Astrocyte (in vitro differentiated cells and primary cell): Measurements from ENCODE around the gene TPD52L1. TPM values are rescaled to one million over a fixed set of nuclear protein-coding genes. Genes with fewer than 3 reads are reported as not detected.
A peak's percentile ranks its signal among the peaks of the same experiment; 100 is the strongest.

ENCODE experiments used
- DNase-seq: peaks from one replicate; pipeline ENCODE4 v3.0.0-alpha.2; 2010; ENCODE audit warnings: low read depth
- FAIRE-seq: peaks from 2 replicates; lab custom pipeline; 2011; peaks lifted over from hg19 to GRCh38; lab: Jason Lieb, UNC
- H2AFZ ChIP-seq: 2 replicates; pipeline ENCODE4 v1.6.0; 2012; ENCODE audit warnings: low read depth, low read length, inconsistent platforms
- H3K27ac ChIP-seq: 2 replicates; pipeline ENCODE4 v1.5.1; 2011; ENCODE audit warnings: low read depth, low read length, inconsistent platforms
- H3K27me3 ChIP-seq: 2 replicates; pipeline ENCODE4 v1.6.0; 2011; ENCODE audit warnings: low read length, inconsistent platforms; ENCODE audit not compliant: insufficient read depth
- H3K36me3 ChIP-seq: 2 replicates; pipeline ENCODE4 v1.5.1; 2011; ENCODE audit warnings: low read length, inconsistent platforms; ENCODE audit not compliant: insufficient read depth
- H3K4me1 ChIP-seq: 2 replicates; pipeline ENCODE4 v1.5.1; 2011; ENCODE audit warnings: low read length, inconsistent platforms; ENCODE audit not compliant: insufficient read depth
- H3K4me2 ChIP-seq: 2 replicates; pipeline ENCODE4 v1.6.0; 2012; ENCODE audit warnings: low read length, inconsistent platforms
- H3K4me3 ChIP-seq: 2 replicates; pipeline ENCODE4 v1.5.1; 2011; ENCODE audit warnings: low read depth, mild to moderate bottlenecking, low read length, inconsistent platforms; ENCODE audit not compliant: insufficient read depth
- H3K79me2 ChIP-seq: 2 replicates; pipeline ENCODE4 v1.6.0; 2012; ENCODE audit warnings: mild to moderate bottlenecking, low read length, inconsistent platforms; ENCODE audit not compliant: insufficient read depth
- H3K9ac ChIP-seq: 2 replicates; pipeline ENCODE4 v1.6.0; 2012; ENCODE audit warnings: mild to moderate bottlenecking, low read length, inconsistent platforms
- H3K9me3 ChIP-seq: 2 replicates; pipeline ENCODE4 v1.5.1; 2012; ENCODE audit warnings: low read depth, mild to moderate bottlenecking, low read length, inconsistent platforms; ENCODE audit not compliant: insufficient read depth
- H4K20me1 ChIP-seq: 2 replicates; pipeline ENCODE4 v1.6.0; 2012; ENCODE audit warnings: low read length, inconsistent platforms; ENCODE audit not compliant: insufficient read depth
- H3K27ac Mint-ChIP-seq: one replicate; pipeline ENCODE4 v1.8.0; 2021; ENCODE audit warnings: mild to moderate bottlenecking, mixed read lengths; ENCODE audit not compliant: unreplicated experiment
- H3K27me3 Mint-ChIP-seq: one replicate; pipeline ENCODE4 v1.8.0; 2021; ENCODE audit warnings: low read depth, mixed read lengths; ENCODE audit not compliant: unreplicated experiment
- H3K36me3 Mint-ChIP-seq: one replicate; pipeline ENCODE4 v1.8.0; 2021; ENCODE audit warnings: low read depth, mixed read lengths; ENCODE audit not compliant: unreplicated experiment
- H3K4me1 Mint-ChIP-seq: one replicate; pipeline ENCODE4 v1.8.0; 2021; ENCODE audit warnings: low read depth, mixed read lengths; ENCODE audit not compliant: unreplicated experiment
- H3K4me3 Mint-ChIP-seq: one replicate; pipeline ENCODE4 v1.8.0; 2021; ENCODE audit warnings: mild to moderate bottlenecking, moderate library complexity, mixed read lengths; ENCODE audit not compliant: unreplicated experiment
- H3K9me3 Mint-ChIP-seq: one replicate; pipeline ENCODE4 v1.8.0; 2021; ENCODE audit warnings: mild to moderate bottlenecking, mixed read lengths; ENCODE audit not compliant: unreplicated experiment
- EZH2 ChIP-seq: IDR thresholded peaks from 2 replicates; pipeline ENCODE4 v1.6.1; 2012; ENCODE audit warnings: mild to moderate bottlenecking, low read length, inconsistent platforms; ENCODE audit not compliant: insufficient read depth
- total RNA-seq: library from RNA; stranded (reverse); gene quantifications from 2 replicates; pipeline ENCODE4 v1.2.1, GENCODE V29; 2021
- TF ChIP-seq, protein P1 (sequence below): IDR thresholded peaks from 2 replicates; pipeline ENCODE4 v1.5.1; 2011; ENCODE audit warnings: low read depth, mild to moderate bottlenecking, inconsistent platforms, low read length, moderate library complexity; ENCODE audit not compliant: insufficient read depth

The TPD52L1 gene
- total RNA-seq, 1 donor from 2014 or later = 32.8 TPM

DNA sequence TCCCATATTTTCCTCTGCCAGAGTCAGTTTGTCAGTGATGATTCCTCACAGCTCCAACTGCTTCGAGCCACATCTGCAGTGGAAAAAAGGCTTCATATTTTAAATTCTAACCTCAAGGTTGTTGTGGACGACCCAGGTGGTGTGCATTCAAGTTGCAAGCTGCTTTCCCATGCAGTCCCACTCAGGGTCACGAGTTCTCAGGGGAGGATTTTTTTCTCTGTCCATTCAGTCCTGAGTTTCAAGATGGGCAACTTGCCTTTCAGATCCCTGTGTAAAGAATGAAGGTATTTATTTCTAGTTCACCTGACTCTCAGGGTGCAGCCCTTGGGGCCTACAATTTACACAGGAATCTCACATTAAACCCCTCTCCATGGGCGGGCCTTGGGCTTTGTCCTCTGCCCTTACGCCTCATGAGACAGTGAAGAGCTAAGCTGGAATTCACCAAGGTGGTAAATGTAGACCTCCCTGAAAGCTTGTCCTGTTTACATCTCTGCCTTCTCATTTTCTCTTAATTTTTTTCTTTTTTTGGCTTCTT, 65.9 kb downstream of the TPD52L1 start:
- no peak for FAIRE-seq
- H3K4me2 ChIP-seq = no peak overlapping the region

DNA sequence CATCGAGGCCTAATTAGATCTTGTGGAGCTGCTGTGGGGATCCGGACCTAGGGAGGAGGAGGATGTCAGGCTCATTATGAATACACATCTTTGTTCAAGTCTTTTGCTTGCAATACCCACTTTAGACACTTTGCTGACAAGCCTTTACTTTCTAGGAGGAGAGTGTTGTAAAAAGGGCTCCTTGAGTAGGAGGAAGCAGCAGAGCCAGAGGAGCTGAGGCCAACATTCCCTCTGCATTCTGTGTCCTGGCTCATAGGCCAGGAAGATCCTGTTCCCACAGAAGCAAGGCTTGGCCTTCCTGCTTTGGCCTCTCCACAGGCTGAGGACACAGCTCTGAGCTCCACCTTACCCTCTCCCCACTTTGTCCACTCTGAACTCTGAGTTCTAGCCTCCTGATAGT, 67.1 kb downstream of the TPD52L1 start:
- Histone ChIP-seq H3K79me2 (no peaks in the 10 kb centered on the region), H3K9me3 (no peaks in the 10 kb centered on the region), H3K4me3 (no peak overlapping the region), H3K27me3 (no peaks in the 10 kb centered on the region), H3K27ac (no peak overlapping the region), H3K4me1 (no peaks in the 10 kb centered on the region), H2AFZ (no peak overlapping the region), H3K4me2 (no peak overlapping the region), H3K9ac (no peak overlapping the region), H4K20me1 (no peaks in the 10 kb centered on the region), H3K36me3 (no peaks in the 10 kb centered on the region)
- no peak for FAIRE-seq
- Mint-ChIP-seq H3K36me3 (no peaks in the 10 kb centered on the region), H3K4me3 (no peak overlapping the region), H3K27me3 (no peaks in the 10 kb centered on the region), H3K27ac (peak overlapping the region; percentile 58), H3K4me1 (peaks cover 21% of the 10 kb centered on the region), H3K9me3 (no peaks in the 10 kb centered on the region)
- TF ChIP-seq EZH2 = no peak
- TF ChIP-seq, protein P1, sequence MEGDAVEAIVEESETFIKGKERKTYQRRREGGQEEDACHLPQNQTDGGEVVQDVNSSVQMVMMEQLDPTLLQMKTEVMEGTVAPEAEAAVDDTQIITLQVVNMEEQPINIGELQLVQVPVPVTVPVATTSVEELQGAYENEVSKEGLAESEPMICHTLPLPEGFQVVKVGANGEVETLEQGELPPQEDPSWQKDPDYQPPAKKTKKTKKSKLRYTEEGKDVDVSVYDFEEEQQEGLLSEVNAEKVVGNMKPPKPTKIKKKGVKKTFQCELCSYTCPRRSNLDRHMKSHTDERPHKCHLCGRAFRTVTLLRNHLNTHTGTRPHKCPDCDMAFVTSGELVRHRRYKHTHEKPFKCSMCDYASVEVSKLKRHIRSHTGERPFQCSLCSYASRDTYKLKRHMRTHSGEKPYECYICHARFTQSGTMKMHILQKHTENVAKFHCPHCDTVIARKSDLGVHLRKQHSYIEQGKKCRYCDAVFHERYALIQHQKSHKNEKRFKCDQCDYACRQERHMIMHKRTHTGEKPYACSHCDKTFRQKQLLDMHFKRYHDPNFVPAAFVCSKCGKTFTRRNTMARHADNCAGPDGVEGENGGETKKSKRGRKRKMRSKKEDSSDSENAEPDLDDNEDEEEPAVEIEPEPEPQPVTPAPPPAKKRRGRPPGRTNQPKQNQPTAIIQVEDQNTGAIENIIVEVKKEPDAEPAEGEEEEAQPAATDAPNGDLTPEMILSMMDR = no peak
- DNase-seq = peak; percentile 34

More for the DNA sequence above, 65.9 kb downstream of the TPD52L1 start:
- Histone ChIP-seq H2AFZ (no peak overlapping the region), H3K4me3 (no peak overlapping the region), H3K4me1 (no peaks in the 10 kb centered on the region), H3K27me3 (no peaks in the 10 kb centered on the region), H4K20me1 (no peaks in the 10 kb centered on the region), H3K79me2 (no peaks in the 10 kb centered on the region), H3K9ac (no peak overlapping the region), H3K9me3 (no peaks in the 10 kb centered on the region), H3K36me3 (no peaks in the 10 kb centered on the region), H3K27ac (no peak overlapping the region)
- no peaks in the 10 kb centered on the region for H3K36me3 Mint-ChIP-seq
- peaks cover 20% of the 10 kb centered on the region for H3K4me1 Mint-ChIP-seq
- DNase-seq = no peak
- TF ChIP-seq, protein P1 = no peak
- TF ChIP-seq EZH2 = no peak
- H3K4me3 Mint-ChIP-seq = no peak overlapping the region
- no peak overlapping the region for H3K27ac Mint-ChIP-seq
- no peaks in the 10 kb centered on the region for H3K9me3 Mint-ChIP-seq
- no peaks in the 10 kb centered on the region for H3K27me3 Mint-ChIP-seq

DNA sequence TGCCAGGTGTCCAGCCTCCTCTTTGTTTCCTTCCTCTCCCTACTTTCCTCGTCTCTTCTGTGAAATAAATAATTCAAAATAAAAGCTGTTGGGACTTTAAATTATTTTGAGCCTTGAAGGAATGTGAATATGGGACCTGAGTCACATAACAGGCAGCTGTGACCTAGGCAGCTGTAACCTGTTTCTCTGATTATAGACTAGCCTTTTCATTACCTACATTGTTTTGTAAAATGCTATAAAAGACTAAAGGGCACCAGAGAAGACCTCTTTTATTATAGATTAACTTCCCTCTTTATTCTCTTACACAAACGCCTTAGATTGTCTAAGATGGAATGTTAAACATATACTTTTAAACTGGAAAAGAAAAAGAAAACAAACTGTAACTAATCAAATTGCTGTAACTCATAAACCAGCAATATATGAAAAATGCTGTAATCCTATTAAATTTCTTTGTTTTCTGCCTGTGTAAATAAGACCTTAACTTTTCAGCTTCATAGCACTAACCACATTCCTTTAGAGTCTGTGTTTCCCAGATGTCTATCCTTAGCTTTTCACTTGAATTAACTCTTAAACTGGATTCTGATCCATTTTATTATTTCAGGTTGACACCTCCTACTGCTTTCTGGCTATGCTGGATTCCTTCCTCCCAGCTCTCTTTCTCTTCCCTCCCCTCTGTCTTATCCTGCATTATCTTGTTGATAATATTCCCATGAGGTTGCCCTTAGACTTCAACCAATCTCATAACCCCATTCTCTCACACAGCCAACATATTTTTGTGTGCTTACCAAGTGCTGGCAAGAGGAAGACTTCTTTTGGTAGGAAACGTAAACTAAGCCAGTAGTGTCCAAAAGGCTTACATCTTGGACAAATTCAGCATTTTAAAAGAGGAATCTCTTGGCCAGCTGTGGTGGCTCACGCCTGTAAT, 69.2 kb downstream of the TPD52L1 start:
- Histone ChIP-seq H3K27ac (no peak overlapping the region), H4K20me1 (no peaks in the 10 kb centered on the region), H3K27me3 (no peaks in the 10 kb centered on the region), H2AFZ (no peak overlapping the region), H3K4me2 (no peak overlapping the region), H3K9me3 (no peaks in the 10 kb centered on the region), H3K4me1 (no peaks in the 10 kb centered on the region), H3K79me2 (no peaks in the 10 kb centered on the region), H3K36me3 (no peaks in the 10 kb centered on the region), H3K9ac (no peak overlapping the region), H3K4me3 (no peak overlapping the region)
- H3K27ac Mint-ChIP-seq = no peak overlapping the region
- DNase-seq (no peak), FAIRE-seq (no peak)
- H3K4me3 Mint-ChIP-seq = no peak overlapping the region
- no peak for TF ChIP-seq EZH2
- TF ChIP-seq, protein P1 = no peak
- no peaks in the 10 kb centered on the region for H3K36me3 Mint-ChIP-seq
- H3K27me3 Mint-ChIP-seq = no peaks in the 10 kb centered on the region
- peaks cover 21% of the 10 kb centered on the region for H3K4me1 Mint-ChIP-seq
- H3K9me3 Mint-ChIP-seq = no peaks in the 10 kb centered on the region
